ENCODE measurements around the gene ERI3. TPM values are rescaled to one million over a fixed set of nuclear protein-coding genes. Genes with fewer than 3 reads are reported as not detected.

ERI3 gene
- total RNA-seq, 2 experiments from 2014 or later: 35.7 to 37.0 TPM

DNA sequence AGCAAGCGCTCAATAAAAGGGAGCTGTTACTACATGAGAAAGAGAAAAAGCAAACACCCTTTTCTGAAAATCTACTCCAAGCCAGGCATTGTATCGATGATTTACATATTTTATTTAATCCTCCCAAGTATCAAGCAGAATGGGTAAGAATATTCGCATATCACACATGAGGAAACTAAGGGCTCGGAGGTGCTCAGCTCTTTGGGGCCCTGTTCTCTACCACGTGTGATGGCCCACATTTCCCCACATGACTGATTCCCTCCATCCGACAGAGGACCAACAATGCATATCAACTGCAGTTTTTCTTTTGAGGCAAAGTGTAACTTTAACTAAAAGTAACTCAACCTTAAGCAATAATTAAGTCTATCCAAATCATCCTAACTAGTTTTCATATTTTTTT lies 8.2 kb downstream of the ERI3 start:
- no peak for DNase-seq
- H3K4me1 Mint-ChIP-seq (ENCODE audit: low read depth): peaks cover 5% of the 10 kb centered on the region
- CTCF ChIA-PET: interaction anchor here (0.6 to 1.6 kb wide), 3 partner anchors 248 to 1162 kb away, joined by 3 to 4 read pairs (median 3); no protein-coding TSS in a partner anchor
- intact Hi-C loops (cut with micrococcal nuclease): no loop called here
- no peak overlapping the region for H3K4me3 Mint-ChIP-seq
- H3K36me3 Mint-ChIP-seq: peaks cover 3% of the 10 kb centered on the region
- H3K27me3 Mint-ChIP-seq: no peaks in the 10 kb centered on the region
- POLR2A ChIA-PET: no interaction called here
- no peaks in the 10 kb centered on the region for H3K9me3 Mint-ChIP-seq
- no peak overlapping the region for H3K27ac Mint-ChIP-seq

DNA sequence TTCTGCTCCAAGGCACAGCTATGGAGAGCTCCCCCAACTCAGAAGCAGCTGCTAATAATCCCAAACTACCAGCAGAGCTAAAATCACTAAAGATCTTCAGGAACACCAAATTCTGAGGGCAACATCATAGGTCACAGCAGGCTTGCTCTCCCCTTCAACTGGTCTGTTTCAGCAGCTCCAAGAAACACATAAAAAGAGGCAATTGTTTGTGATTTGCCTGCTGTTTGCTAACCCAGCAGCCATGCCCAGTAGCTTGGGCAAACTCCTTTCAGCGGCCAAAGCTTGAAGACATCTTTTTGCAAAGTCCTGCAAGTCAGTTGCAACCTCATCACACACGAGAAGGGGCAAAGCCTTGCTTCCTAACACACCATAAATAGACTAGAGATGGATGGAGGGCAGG lies 8.9 kb downstream of the ERI3 start:
- intact Hi-C loops (cut with micrococcal nuclease): no loop called here
- no peaks in the 10 kb centered on the region for H3K27me3 Mint-ChIP-seq
- no peak for DNase-seq
- H3K27ac Mint-ChIP-seq: no peak overlapping the region
- no peak overlapping the region for H3K4me3 Mint-ChIP-seq
- H3K36me3 Mint-ChIP-seq: peaks cover 4% of the 10 kb centered on the region
- peaks cover 4% of the 10 kb centered on the region for H3K4me1 Mint-ChIP-seq (ENCODE audit: low read depth)
- ChIA-PET CTCF (interaction anchor here (1.2 to 1.6 kb wide), 2 partner anchors 249 to 288 kb away, joined by 3 to 4 read pairs; no protein-coding TSS in a partner anchor), POLR2A (no interaction called here)
- no peaks in the 10 kb centered on the region for H3K9me3 Mint-ChIP-seq

DNA sequence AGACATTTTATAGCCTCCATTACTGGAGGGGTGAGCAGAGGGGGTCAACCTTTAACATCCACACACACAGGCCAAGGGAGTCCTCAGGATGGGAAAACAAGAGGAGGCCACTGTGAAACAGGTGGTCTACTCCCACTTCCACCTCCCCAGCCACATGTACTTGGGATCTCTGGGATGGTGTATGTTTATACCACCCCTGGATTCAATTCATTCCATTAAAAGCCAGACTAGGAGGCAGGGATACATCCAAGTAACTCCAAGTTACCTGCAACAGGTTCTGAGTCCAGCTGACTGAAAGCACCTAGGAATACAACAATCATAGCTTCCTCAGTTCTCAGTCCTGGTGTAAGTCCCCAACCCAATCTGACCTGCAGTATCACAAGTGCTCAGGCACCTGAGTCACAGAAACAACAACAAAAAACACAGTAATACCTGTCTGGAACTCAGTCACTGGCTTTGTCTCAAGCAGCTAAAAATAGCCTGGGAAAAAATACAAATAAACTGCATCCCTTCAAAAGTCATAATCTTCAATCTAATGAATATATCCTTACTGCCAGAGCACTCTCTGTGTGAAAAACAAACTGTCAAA lies 9.8 kb downstream of the ERI3 start:
- Mint-ChIP-seq H3K4me3 (no peak overlapping the region), H3K9me3 (no peaks in the 10 kb centered on the region), H3K27ac (no peak overlapping the region), H3K27me3 (no peaks in the 10 kb centered on the region), H3K36me3 (peaks cover 2% of the 10 kb centered on the region), H3K4me1 (ENCODE audit: low read depth) (peaks cover 4% of the 10 kb centered on the region)
- DNase-seq: no peak
- intact Hi-C loops (cut with micrococcal nuclease): no loop called here
- ChIA-PET POLR2A (no interaction called here), CTCF (interaction anchor here (1.2 to 1.6 kb wide), 2 partner anchors 250 to 289 kb away, joined by 3 to 4 read pairs; no protein-coding TSS in a partner anchor)

DNA sequence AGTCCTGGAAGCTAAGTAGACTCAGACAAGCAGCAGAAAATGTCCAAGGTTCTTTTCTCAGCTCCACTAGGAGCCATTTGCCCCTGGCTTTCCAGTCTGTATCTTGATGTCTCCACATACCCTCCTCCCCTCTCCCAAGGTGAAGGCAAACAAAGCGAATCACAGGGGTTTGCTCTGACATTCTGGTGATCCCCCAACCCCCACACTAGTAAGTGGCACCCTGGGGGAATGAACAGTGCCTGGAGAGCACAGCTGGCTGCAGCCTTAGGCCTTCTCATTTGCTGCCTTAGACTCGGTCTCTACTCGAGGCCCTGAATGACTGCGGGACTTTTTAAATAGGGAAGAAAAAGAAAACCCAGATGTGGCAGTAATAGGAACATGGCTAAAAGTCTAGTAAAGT lies 15.3 kb downstream of the ERI3 start:
- no peak for DNase-seq
- H3K9me3 Mint-ChIP-seq: no peaks in the 10 kb centered on the region
- H3K4me3 Mint-ChIP-seq: no peak overlapping the region
- POLR2A ChIA-PET: no interaction called here
- H3K36me3 Mint-ChIP-seq: peaks cover 24% of the 10 kb centered on the region
- H3K27me3 Mint-ChIP-seq: no peaks in the 10 kb centered on the region
- no peak overlapping the region for H3K27ac Mint-ChIP-seq
- intact Hi-C loops (cut with micrococcal nuclease): no loop called here
- CTCF ChIA-PET: no interaction called here
- peaks cover under 1% of the 10 kb centered on the region for H3K4me1 Mint-ChIP-seq (ENCODE audit: low read depth)

DNA sequence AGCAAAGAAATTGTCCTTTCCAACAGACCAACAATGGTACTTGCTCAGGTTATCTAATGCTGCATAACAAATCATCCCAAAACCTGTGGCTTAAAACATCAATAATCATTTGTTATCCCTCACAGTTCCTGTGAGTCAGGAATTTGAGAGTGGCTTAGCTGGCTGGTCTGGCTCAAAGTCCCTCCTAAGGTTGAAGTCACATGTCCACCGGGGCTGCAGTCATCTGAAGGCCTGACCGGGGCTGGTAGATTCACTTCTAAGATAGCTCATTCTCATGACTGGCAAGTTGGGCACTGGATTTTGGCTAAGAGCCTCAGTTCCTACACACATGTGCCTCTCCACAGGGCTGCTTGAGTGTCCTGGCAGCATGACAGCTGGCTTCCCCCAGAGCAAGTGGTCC lies 16.9 kb downstream of the ERI3 start:
- ChIA-PET POLR2A (no interaction called here), CTCF (interaction anchor here (1.0 kb wide), 1 partner anchor 257 kb away, joined by 3 read pairs; no protein-coding TSS in a partner anchor)
- DNase-seq: no peak
- Mint-ChIP-seq H3K4me3 (no peak overlapping the region), H3K27ac (no peak overlapping the region), H3K9me3 (no peaks in the 10 kb centered on the region), H3K27me3 (no peaks in the 10 kb centered on the region), H3K4me1 (ENCODE audit: low read depth) (peaks cover 3% of the 10 kb centered on the region), H3K36me3 (peaks cover 26% of the 10 kb centered on the region)
- intact Hi-C loops (cut with micrococcal nuclease): no loop called here

DNA sequence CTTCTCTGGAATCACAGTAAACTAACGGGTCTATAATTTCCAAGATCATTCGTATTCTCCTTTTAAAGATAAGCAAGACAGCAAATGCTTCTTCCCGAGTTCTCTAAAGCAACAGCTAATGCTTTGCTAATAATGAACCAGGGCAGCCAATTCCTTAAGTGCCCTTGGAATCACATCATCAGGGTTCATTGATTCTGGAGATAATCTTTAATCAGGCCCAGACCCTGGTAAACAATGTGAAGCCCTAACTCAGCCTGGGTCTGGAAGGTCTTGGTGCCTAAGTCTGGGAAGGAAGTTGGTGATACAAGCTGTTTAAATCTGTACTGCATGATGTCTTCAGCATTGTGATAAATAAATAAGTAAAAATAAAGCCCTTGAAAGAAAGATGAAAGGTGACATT lies 18.4 kb downstream of the ERI3 start:
- no peak for DNase-seq
- no peak overlapping the region for H3K27ac Mint-ChIP-seq
- H3K4me1 Mint-ChIP-seq (ENCODE audit: low read depth): peaks cover 3% of the 10 kb centered on the region
- POLR2A ChIA-PET: no interaction called here
- H3K36me3 Mint-ChIP-seq: peaks cover 28% of the 10 kb centered on the region
- CTCF ChIA-PET: interaction anchor here (2.2 kb wide), 1 partner anchor 41 kb away, joined by 5 read pairs; no protein-coding TSS in a partner anchor
- no peaks in the 10 kb centered on the region for H3K27me3 Mint-ChIP-seq
- no peaks in the 10 kb centered on the region for H3K9me3 Mint-ChIP-seq
- intact Hi-C loops (cut with micrococcal nuclease): no loop called here
- no peak overlapping the region for H3K4me3 Mint-ChIP-seq

DNA sequence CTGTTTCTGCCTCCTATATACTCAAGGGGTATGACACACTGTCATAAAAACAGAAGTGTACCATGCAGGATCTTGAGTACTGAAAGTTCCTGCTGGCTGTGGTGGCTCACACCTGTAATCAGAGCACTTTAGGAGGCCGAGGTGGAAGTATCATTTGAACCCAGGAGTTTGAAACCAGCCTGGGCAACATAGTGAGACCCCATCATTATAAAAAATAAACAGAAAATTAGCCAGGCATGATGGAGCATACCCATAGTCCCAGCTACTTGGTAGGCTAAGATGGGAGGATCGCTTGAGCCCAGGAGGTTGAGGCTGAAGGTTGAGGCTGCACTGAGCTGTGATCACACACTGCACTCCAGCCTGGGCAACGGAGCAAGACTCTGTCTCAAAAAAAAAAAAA lies 20.1 kb downstream of the ERI3 start:
- ChIA-PET POLR2A (no interaction called here), CTCF (interaction anchor here (1.3 kb wide), 1 partner anchor 17 kb away, joined by 4 read pairs; no protein-coding TSS in a partner anchor)
- no peak overlapping the region for H3K27ac Mint-ChIP-seq
- H3K4me1 Mint-ChIP-seq (ENCODE audit: low read depth): peaks cover 3% of the 10 kb centered on the region
- intact Hi-C loops (cut with micrococcal nuclease): no loop called here
- DNase-seq: no peak
- H3K27me3 Mint-ChIP-seq: no peaks in the 10 kb centered on the region
- H3K4me3 Mint-ChIP-seq: no peak overlapping the region
- peaks cover 28% of the 10 kb centered on the region for H3K36me3 Mint-ChIP-seq
- H3K9me3 Mint-ChIP-seq: no peaks in the 10 kb centered on the region

DNA sequence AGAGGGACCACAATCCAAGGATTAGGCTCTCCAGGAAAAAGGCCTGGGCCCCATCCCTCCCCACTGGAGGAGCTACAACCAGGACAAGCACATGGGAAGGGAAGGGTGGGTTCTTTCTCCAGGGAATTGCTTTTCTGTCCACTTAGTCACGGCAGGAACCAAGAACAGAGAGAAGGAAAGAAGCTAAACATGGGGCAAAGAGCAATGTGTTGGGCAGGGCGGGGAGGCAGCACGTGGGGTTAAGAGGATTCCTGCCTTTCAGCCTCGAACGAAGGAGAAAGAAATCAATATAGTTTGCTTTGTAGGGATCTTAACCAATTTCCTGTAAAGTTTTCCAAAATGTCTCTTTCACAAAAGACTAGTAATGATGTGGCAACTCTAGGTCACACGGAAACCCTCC lies 21.7 kb downstream of the ERI3 start:
- intact Hi-C loops (cut with micrococcal nuclease): no loop called here
- no peak for DNase-seq
- Mint-ChIP-seq H3K4me1 (ENCODE audit: low read depth) (peaks cover 3% of the 10 kb centered on the region), H3K27me3 (no peaks in the 10 kb centered on the region), H3K36me3 (peaks cover 18% of the 10 kb centered on the region), H3K9me3 (no peaks in the 10 kb centered on the region), H3K27ac (no peak overlapping the region), H3K4me3 (no peak overlapping the region)
- ChIA-PET CTCF (no interaction called here), POLR2A (no interaction called here)

DNA sequence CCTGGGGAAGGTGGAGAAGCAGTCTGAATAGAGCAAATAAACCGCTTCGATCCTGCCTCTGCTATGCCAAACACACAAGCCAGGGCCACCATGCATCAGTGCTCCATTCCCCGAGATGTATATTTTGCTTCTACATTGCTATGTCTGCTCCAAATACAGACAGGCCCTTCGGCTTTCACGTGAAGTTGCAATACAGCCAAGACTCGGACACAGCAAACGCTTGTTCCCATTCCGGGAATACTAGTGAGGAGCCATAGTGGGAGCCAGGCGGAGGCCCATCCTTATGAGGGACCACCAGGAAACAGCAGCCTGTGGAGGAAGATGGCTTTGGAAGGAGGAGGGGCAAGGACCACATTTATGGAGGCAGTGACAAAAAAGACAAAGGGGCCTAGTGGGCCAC lies 22.6 kb downstream of the ERI3 start:
- H3K4me3 Mint-ChIP-seq: no peak overlapping the region
- no peak for DNase-seq
- H3K9me3 Mint-ChIP-seq: no peaks in the 10 kb centered on the region
- H3K27me3 Mint-ChIP-seq: no peaks in the 10 kb centered on the region
- H3K27ac Mint-ChIP-seq: no peak overlapping the region
- POLR2A ChIA-PET: no interaction called here
- CTCF ChIA-PET: no interaction called here
- peaks cover 3% of the 10 kb centered on the region for H3K4me1 Mint-ChIP-seq (ENCODE audit: low read depth)
- peaks cover 12% of the 10 kb centered on the region for H3K36me3 Mint-ChIP-seq
- intact Hi-C loops (cut with micrococcal nuclease): no loop called here

DNA sequence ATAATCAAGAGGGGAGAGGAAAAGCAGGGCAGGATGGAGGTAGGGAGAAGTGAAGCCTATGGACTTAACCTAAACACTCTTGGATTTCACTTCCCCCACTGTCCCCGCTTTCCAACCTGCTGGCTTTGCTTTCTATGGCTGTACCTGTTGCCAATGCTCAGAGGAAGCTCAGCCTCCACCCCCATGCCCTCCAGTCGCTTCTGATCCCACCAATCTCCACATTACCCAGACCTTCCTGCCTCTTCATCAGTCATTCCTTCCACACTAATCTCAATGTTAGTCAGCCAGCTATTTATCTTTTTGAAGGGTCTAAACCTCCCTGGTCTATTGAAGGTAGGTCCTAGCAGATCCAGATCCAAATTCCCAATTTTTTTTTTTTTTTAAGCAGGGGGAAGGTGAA lies 24.1 kb downstream of the ERI3 start:
- intact Hi-C loops (cut with micrococcal nuclease): no loop called here
- H3K9me3 Mint-ChIP-seq: no peaks in the 10 kb centered on the region
- peaks cover 8% of the 10 kb centered on the region for H3K36me3 Mint-ChIP-seq
- no peak overlapping the region for H3K4me3 Mint-ChIP-seq
- H3K27me3 Mint-ChIP-seq: no peaks in the 10 kb centered on the region
- ChIA-PET CTCF (interaction anchor here (1.1 kb wide), 1 partner anchor 13 kb away, joined by 4 read pairs; no protein-coding TSS in a partner anchor), POLR2A (interaction anchor here (0.6 kb wide), 1 partner anchor 256 kb away, joined by 3 read pairs; no protein-coding TSS in a partner anchor)
- no peak for DNase-seq
- peaks cover 3% of the 10 kb centered on the region for H3K4me1 Mint-ChIP-seq (ENCODE audit: low read depth)
- H3K27ac Mint-ChIP-seq: no peak overlapping the region

DNA sequence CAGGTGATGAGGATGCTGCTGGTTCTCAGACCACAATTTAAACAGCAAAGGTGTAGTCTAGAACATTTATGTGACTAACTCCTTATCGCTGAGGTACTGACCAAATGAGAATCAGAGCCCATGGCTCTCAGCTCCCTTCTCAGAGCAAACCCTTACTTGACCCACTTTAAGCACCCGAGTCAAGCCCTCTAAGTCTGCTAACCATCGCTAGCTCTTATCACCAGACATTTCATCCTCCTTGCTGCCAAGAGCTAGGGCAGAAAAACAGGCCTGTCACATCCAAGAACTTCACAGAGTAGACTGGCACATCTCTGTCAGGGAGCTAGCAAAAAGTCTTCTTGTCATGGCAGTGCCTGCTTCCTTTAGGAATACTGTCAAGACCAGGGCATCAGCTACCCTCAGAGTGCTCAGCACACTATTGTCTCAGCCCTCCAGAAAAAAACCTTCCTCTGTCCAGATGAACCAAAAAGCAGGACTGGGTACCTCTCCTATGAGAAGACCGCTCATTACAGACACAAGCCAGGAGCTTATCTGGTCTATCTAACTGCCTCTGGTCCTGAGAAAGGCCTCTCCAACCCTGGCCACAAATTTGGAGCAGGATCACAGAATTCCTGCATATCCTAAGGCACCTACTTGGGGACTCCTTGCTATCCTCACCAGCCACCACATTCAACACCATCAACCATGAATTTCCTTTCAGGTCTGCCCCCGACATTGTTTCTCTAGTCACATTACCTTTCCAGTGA lies 26.2 kb downstream of the ERI3 start:
- Mint-ChIP-seq H3K9me3 (no peaks in the 10 kb centered on the region), H3K36me3 (peaks cover 6% of the 10 kb centered on the region), H3K27ac (no peak overlapping the region), H3K4me1 (ENCODE audit: low read depth) (no peaks in the 10 kb centered on the region), H3K27me3 (no peaks in the 10 kb centered on the region), H3K4me3 (no peak overlapping the region)
- intact Hi-C loops (cut with micrococcal nuclease): no loop called here
- DNase-seq: no peak
- POLR2A ChIA-PET: no interaction called here
- CTCF ChIA-PET: interaction anchor here (1.3 to 2.2 kb wide), 3 partner anchors 9 to 11 kb away, joined by 5 to 7 read pairs (median 6); no protein-coding TSS in a partner anchor

DNA sequence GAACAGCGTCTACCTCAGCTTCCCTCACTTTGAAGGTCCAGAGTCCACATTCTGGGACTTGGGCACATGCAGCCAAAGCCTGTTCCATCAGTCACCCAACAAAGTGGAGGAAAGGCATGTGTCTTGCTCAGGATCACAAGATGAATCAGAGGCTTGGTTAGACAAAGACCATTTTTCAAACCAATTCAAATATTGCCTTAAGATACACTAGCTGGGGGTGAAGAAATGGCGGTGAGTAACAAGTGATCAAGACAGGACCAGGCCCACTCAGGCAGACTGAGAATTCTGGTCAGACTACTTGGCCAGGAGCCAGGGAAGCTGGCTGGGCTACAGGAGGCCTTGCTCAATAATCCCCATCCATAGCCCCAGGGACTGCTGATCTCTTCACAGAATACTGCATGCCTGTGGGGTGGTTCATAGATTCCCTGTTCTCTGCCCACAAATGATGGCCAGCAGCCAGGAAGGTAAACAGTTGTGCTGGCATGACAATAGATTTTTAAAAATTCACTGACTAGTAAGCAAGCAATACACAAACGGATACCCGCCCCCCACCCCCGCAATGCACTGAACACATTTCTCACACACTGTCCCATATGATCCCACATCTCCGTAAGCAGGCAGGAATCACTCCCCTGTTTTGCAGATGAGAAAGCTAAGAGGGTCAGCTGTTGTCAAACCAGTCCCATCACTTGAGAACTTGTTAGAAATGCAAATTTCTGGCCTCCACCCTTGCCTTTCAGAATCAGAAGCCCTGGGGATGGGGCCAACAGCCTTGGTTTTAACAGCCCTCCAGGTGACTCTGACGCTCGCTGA lies 27.2 kb downstream of the ERI3 start:
- Mint-ChIP-seq H3K9me3 (no peaks in the 10 kb centered on the region), H3K36me3 (peaks cover 4% of the 10 kb centered on the region), H3K4me1 (ENCODE audit: low read depth) (no peaks in the 10 kb centered on the region), H3K4me3 (no peak overlapping the region), H3K27me3 (no peaks in the 10 kb centered on the region), H3K27ac (no peak overlapping the region)
- DNase-seq: no peak
- POLR2A ChIA-PET: no interaction called here
- intact Hi-C loops (cut with micrococcal nuclease): no loop called here
- CTCF ChIA-PET: interaction anchor here (1.5 to 2.2 kb wide), 3 partner anchors 8 to 110 kb away, joined by 4 to 7 read pairs (median 6); no protein-coding TSS in a partner anchor
